RWPE2 (cell line): ENCODE results near the gene TCTA.
"Not testable (repeated sequence)": the region's sequence is repeated elsewhere in the genome, so short reads cannot be mapped to it uniquely, and the experiment has no call there.

Source experiments
- ATAC-seq: fragments of 200-7000 bp; cut with Tn5 transposase; 3 replicates; pipeline ENCODE4 v1.9.1; 2021; ENCODE audit warnings: low read depth
- DNase-seq: peaks from one replicate; pipeline ENCODE4 v3.0.0-alpha.2; 2020; ENCODE audit warnings: low spot score
- H3K27ac ChIP-seq: fragments of 450-650 bp; 2 replicates; pipeline ENCODE4 v1.5.1; 2017; ENCODE audit warnings: mild to moderate bottlenecking; ENCODE audit not compliant: poor library complexity, severe bottlenecking
- H3K27me3 ChIP-seq: fragments of 250-450 bp; sonication (Bioruptor Pico); 2 replicates; pipeline ENCODE4 v1.5.1; 2021; ENCODE audit warnings: mild to moderate bottlenecking, moderate library complexity; ENCODE audit not compliant: insufficient read depth, poor library complexity, severe bottlenecking
- H3K36me3 ChIP-seq: fragments of 250-450 bp; sonication (Bioruptor Pico); 2 replicates; pipeline ENCODE4 v1.5.1; 2020; ENCODE audit warnings: low read depth, mild to moderate bottlenecking, moderate library complexity
- H3K4me1 ChIP-seq: fragments of 250-450 bp; sonication (Bioruptor Pico); 2 replicates; pipeline ENCODE4 v1.5.1; 2021; ENCODE audit warnings: mild to moderate bottlenecking, moderate library complexity; ENCODE audit not compliant: insufficient read depth, poor library complexity, severe bottlenecking
- H3K4me3 ChIP-seq: fragments of 250-450 bp; sonication (Bioruptor Pico); 2 replicates; pipeline ENCODE4 v1.5.1; 2021; ENCODE audit warnings: mild to moderate bottlenecking, moderate library complexity; ENCODE audit not compliant: severe bottlenecking
- H3K9me3 ChIP-seq: fragments of 250-450 bp; sonication (Bioruptor Pico); 2 replicates; pipeline ENCODE4 v1.5.1; 2021; ENCODE audit warnings: mild to moderate bottlenecking, moderate library complexity; ENCODE audit not compliant: severe bottlenecking
- TF ChIP-seq, protein P1 (sequence below): fragments of 450-650 bp; IDR thresholded peaks from one replicate; pipeline ENCODE4 v1.5.1; 2017; ENCODE audit warnings: mild to moderate bottlenecking, moderate library complexity; ENCODE audit not compliant: poor library complexity, severe bottlenecking

TCTA gene

DNA sequence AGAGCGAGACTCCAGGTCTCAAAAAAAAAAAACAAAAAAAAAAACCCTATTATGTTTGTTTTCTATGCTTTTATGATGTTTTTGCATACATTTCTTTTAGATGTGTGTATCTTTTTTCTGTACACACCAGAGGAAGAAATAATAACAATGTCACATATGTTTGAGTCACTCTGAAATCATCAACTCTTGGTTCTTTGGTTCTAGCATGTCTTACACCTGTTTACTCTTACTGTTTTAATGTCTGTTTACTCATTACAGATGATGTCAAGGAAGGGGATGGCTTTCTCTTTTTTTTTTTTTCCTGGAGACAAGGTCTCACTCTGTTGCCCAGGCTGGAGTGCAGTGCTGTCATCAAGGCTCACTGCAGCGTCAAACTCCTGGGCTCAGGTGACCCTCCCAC lies 24.5 kb upstream of the TCTA start:
- Histone ChIP-seq H3K9me3 (no peaks in the 10 kb centered on the region), H3K27ac (peak overlapping the region; percentile 32), H3K36me3 (peaks cover 21% of the 10 kb centered on the region), H3K4me3 (no peak overlapping the region), H3K27me3 (no peaks in the 10 kb centered on the region), H3K4me1 (peaks cover 2% of the 10 kb centered on the region)
- peak; percentile 35; the same call in 1 of the 3 replicates for ATAC-seq
- no peak for DNase-seq
- TF ChIP-seq, protein P1, sequence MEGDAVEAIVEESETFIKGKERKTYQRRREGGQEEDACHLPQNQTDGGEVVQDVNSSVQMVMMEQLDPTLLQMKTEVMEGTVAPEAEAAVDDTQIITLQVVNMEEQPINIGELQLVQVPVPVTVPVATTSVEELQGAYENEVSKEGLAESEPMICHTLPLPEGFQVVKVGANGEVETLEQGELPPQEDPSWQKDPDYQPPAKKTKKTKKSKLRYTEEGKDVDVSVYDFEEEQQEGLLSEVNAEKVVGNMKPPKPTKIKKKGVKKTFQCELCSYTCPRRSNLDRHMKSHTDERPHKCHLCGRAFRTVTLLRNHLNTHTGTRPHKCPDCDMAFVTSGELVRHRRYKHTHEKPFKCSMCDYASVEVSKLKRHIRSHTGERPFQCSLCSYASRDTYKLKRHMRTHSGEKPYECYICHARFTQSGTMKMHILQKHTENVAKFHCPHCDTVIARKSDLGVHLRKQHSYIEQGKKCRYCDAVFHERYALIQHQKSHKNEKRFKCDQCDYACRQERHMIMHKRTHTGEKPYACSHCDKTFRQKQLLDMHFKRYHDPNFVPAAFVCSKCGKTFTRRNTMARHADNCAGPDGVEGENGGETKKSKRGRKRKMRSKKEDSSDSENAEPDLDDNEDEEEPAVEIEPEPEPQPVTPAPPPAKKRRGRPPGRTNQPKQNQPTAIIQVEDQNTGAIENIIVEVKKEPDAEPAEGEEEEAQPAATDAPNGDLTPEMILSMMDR, result no peak

DNA sequence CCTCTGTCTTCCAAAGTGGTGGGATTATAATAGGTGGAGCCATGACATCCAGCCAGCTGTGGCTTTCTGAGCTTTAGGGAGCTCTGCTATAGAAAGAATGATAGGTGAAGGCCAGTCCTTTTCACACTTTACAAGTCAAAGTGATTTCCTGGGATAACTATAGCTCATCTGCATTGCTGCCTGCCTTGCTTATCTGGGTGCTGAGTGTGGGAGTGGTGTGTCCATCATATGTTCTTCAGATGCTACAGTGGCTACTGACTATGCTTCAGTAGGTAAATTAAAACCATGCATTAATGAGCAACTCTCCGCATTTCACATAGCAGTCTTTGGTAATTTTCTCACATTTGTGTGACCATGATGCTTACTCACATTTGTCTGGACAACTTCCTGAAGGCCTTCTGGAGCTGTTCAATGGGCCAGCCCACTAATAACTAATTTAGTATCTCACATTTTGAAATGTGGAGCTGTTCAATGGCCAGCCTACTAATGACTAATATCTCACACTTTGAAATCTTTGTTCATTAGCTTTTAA lies 23.9 kb upstream of the TCTA start:
- Histone ChIP-seq H3K9me3 (no peaks in the 10 kb centered on the region), H3K27me3 (no peaks in the 10 kb centered on the region), H3K36me3 (peaks cover 21% of the 10 kb centered on the region), H3K4me1 (peaks cover 2% of the 10 kb centered on the region), H3K27ac (peak overlapping the region; percentile 32), H3K4me3 (no peak overlapping the region)
- no peak for DNase-seq
- TF ChIP-seq, protein P1, result no peak
- 0 out of 3 replicates have a peak, but pooled peaks have one; percentile 19 for ATAC-seq

DNA sequence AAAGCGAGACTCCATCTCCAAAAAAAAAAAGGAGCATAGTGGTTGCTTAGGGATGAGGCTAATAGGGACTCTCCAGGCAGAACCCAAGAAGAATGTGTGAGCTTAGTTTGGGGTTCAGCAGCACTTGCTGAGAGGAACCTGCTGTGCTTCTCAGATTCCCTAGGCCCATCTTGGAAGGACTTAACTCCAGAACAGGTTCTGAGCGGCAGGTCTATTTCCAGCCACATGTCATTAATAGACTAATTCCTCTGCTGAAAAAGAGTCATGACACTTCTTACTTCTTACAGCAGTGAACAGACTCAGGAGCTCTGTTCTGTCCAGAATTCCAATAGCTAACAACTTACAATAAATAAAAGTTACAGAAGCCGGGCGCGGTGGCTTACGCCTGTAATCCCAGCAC lies 22.9 kb upstream of the TCTA start:
- DNase-seq (no peak), ATAC-seq (no peak)
- Histone ChIP-seq H3K36me3 (peaks cover 25% of the 10 kb centered on the region), H3K4me1 (peaks cover 2% of the 10 kb centered on the region), H3K4me3 (no peak overlapping the region), H3K27ac (peak overlapping the region; percentile 32), H3K27me3 (no peaks in the 10 kb centered on the region), H3K9me3 (no peaks in the 10 kb centered on the region)
- TF ChIP-seq, protein P1, result no peak

DNA sequence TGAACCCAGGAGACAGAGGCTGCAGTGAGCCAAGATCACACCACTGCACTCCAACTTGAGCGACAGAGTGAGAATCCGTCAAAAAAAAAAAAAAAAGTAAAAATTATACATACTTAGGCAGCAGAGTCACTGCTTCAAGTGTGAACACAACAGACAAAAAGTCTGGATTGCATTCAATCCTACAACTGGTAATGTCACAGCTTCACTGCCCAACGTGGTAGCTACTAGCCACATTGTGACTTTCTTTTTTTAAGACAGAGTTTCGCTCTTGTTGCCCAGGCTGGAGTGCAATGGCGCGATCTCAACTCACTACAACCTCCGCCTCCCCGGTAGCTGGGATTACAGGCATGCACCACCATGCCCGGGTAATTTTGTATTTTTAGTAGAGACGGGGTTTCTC lies 20.9 kb upstream of the TCTA start:
- not testable (repeated sequence) for H3K4me3 ChIP-seq, H3K9me3 ChIP-seq, H3K4me1 ChIP-seq, DNase-seq, ATAC-seq, H3K27ac ChIP-seq, H3K27me3 ChIP-seq
- peaks cover 42% of the 10 kb centered on the region for H3K36me3 ChIP-seq

DNA sequence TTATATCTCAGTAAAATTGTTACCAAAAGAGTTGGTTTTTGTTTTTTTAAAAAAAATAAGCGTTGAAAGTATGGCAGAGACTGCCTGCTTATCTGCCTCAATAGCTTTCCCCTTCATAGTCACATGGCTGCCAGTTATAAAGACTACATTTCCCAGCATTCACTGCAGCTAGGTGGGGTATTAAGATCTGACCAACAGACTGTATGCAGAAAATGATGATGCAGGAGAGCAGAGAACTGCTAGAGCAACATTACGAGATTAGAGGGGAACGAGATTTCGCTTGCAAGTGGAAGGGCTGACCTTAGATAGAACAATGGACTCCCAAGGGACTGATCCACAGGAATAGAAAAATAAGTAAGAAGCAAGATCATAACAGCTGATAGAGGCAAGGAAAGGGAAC lies 14.8 kb upstream of the TCTA start:
- TF ChIP-seq, protein P1, result no peak
- no peaks in the 10 kb centered on the region for H3K9me3 ChIP-seq
- no peaks in the 10 kb centered on the region for H3K27me3 ChIP-seq
- H3K4me1 ChIP-seq, result no peaks in the 10 kb centered on the region
- no peak overlapping the region for H3K27ac ChIP-seq
- ATAC-seq (peak; percentile 60; the same call in 1 of the 3 replicates), DNase-seq (no peak)
- H3K36me3 ChIP-seq, result peaks cover 48% of the 10 kb centered on the region
- H3K4me3 ChIP-seq, result no peak overlapping the region
